PC-3 (cell line): ENCODE results near the gene EMSY. TPM values are rescaled to one million over a fixed set of nuclear protein-coding genes. Genes with fewer than 3 reads are reported as not detected.
A peak's percentile ranks its signal among the peaks of the same experiment; 100 is the strongest.

ENCODE experiments used
- ATAC-seq: fragments of 200-7000 bp; cut with Tn5 transposase; 2 replicates; pipeline ENCODE4 v1.9.1; 2020; ENCODE audit warnings: mild to moderate bottlenecking, moderate library complexity
- BruUV-seq: library from RNA; stranded (reverse); fragments of 400-500 nt; replicated peaks from 2 replicates; lab custom pipeline; 2021; lab: Mats Ljungman, UMichigan
- CTCF ChIA-PET: fragments of 300-600 bp; sonication (Branson Sonifier 250); formaldehyde crosslinking; loops from one replicate; lab custom pipeline; 2022; ENCODE audit warnings: antibody characterized with exemption; lab: Charles Lee
- POLR2A ChIA-PET: fragments of 300-600 bp; sonication (Branson Sonifier 250); formaldehyde crosslinking; loops from one replicate; lab custom pipeline; 2022; ENCODE audit warnings: antibody characterized with exemption; ENCODE audit not compliant: unreplicated experiment; lab: Charles Lee
- DNase-seq: peaks from one replicate; pipeline ENCODE4 v3.0.0-alpha.2; 2015
- H2AFZ ChIP-seq: fragments of 300-600 bp; sonication (generic); 2 replicates; pipeline ENCODE4 v1.6.0; 2016; ENCODE audit warnings: antibody characterized with exemption, low read length
- H3F3A ChIP-seq: fragments of 300-600 bp; sonication (generic); one replicate; pipeline ENCODE4 v1.6.0; 2017; ENCODE audit warnings: antibody characterized with exemption, low read length, control low read depth, mild to moderate bottlenecking; ENCODE audit not compliant: unreplicated experiment
- H3K27ac ChIP-seq: fragments of 300-600 bp; sonication (generic); 2 replicates; pipeline ENCODE4 v1.5.1; 2016; ENCODE audit warnings: mild to moderate bottlenecking, low read length
- H3K27me3 ChIP-seq: fragments of 300-600 bp; sonication (generic); 2 replicates; pipeline ENCODE4 v1.6.1; 2016; ENCODE audit warnings: low read length, mixed read lengths
- H3K36me3 ChIP-seq: fragments of 300-600 bp; sonication (generic); 2 replicates; pipeline ENCODE4 v1.6.1; 2016; ENCODE audit warnings: low read depth, mixed run types, low read length, mixed read lengths
- H3K4me1 ChIP-seq: fragments of 300-600 bp; sonication (generic); 2 replicates; pipeline ENCODE4 v1.5.1; 2016; ENCODE audit warnings: low read length; ENCODE audit not compliant: insufficient read depth
- H3K4me2 ChIP-seq: fragments of 300-600 bp; sonication (generic); 2 replicates; pipeline ENCODE4 v1.6.0; 2016; ENCODE audit warnings: low read length
- H3K4me3 ChIP-seq: fragments of 300-600 bp; sonication (generic); 2 replicates; pipeline ENCODE4 v1.5.1; 2016; ENCODE audit warnings: mild to moderate bottlenecking, low read length, mixed read lengths
- H3K79me2 ChIP-seq: fragments of 300-600 bp; sonication (generic); 2 replicates; pipeline ENCODE4 v1.6.1; 2017; ENCODE audit warnings: low read length, mixed read lengths
- H3K9ac ChIP-seq: fragments of 300-600 bp; sonication (generic); 2 replicates; pipeline ENCODE4 v1.6.0; 2016; ENCODE audit warnings: mild to moderate bottlenecking, low read length
- H3K9me2 ChIP-seq: fragments of 300-600 bp; sonication (generic); replicated peaks from 2 replicates; pipeline ENCODE4 v1.6.1; 2016; ENCODE audit warnings: mixed run types, low read length, mixed read lengths
- H3K9me3 ChIP-seq: fragments of 300-600 bp; sonication (generic); 2 replicates; pipeline ENCODE4 v1.6.1; 2016; ENCODE audit warnings: low read length, mixed read lengths
- H4K20me1 ChIP-seq: fragments of 300-600 bp; sonication (generic); 2 replicates; pipeline ENCODE4 v1.6.1; 2016; ENCODE audit warnings: low read length, mixed read lengths
- CTCF ChIP-seq: fragments of 300-600 bp; sonication (generic); conservative IDR thresholded peaks from 2 replicates; pipeline ENCODE4 v1.5.1; 2017; ENCODE audit warnings: antibody characterized with exemption, low read depth, mild to moderate bottlenecking, low read length
- EZH2 ChIP-seq: fragments of 300-600 bp; sonication (generic); IDR thresholded peaks from one replicate; pipeline ENCODE4 v1.6.1; 2017; ENCODE audit warnings: antibody characterized with exemption, mild to moderate bottlenecking, low read length; ENCODE audit not compliant: unreplicated experiment
- EZH2phosphoT487 ChIP-seq: fragments of 300-600 bp; sonication (generic); IDR thresholded peaks from 2 replicates; pipeline ENCODE4 v1.6.1; 2018; ENCODE audit warnings: mild to moderate bottlenecking, antibody characterized with exemption, low read length, borderline replicate concordance
- intact Hi-C: fragments of 100-400 bp; cut with micrococcal nuclease; formaldehyde crosslinking; loops from 2 replicates; pipeline ENCODE4 v1.9.0; 2023
- total RNA-seq: library from RNA; depleted of rRNA; stranded (reverse); fragments of >200 nt; gene quantifications from 2 replicates; pipeline ENCODE4 v1.2.3, GENCODE V29; 2014

EMSY gene
- total RNA-seq, 1 experiment from 2014 or later: 51.1 TPM

GRCh38 chr11:76455331-76455730 is 10.5 kb downstream of the EMSY start:
- H3K27ac ChIP-seq: no peak overlapping the region
- H3K79me2 ChIP-seq: peaks cover 17% of the 10 kb centered on the region; the same call in 1 of the 2 replicates
- no peak overlapping the region for H3K9ac ChIP-seq
- ChIA-PET CTCF (no interaction called here), POLR2A (no interaction called here)
- H4K20me1 ChIP-seq: no peaks in the 10 kb centered on the region
- no TSS peak for BruUV-seq
- peaks cover 19% of the 10 kb centered on the region for H3K4me1 ChIP-seq
- no peak overlapping the region for H3K4me3 ChIP-seq
- H3K36me3 ChIP-seq: peaks cover 63% of the 10 kb centered on the region; the same call in 1 of the 2 replicates
- H3K4me2 ChIP-seq: peak overlapping the region; percentile 3; the same call in 1 of the 2 replicates
- no peak for DNase-seq
- no peak for ATAC-seq
- no peaks in the 10 kb centered on the region for H3K9me3 ChIP-seq
- no peaks in the 10 kb centered on the region for H3K9me2 ChIP-seq
- H3K27me3 ChIP-seq: no peaks in the 10 kb centered on the region
- H3F3A ChIP-seq: no peaks in the 10 kb centered on the region
- no peak overlapping the region for H2AFZ ChIP-seq
- TF ChIP-seq EZH2phosphoT487 (no peak), CTCF (no peak), EZH2 (no peak)
- intact Hi-C loops: loop anchor here (5.0 kb wide), 1 partner anchor 57 kb away; no protein-coding TSS in a partner anchor

GRCh38 chr11:76455931-76456330 is 11.1 kb downstream of the EMSY start:
- Histone ChIP-seq H3K9me2 (no peaks in the 10 kb centered on the region), H3K36me3 (peaks cover 61% of the 10 kb centered on the region; the same call in 1 of the 2 replicates), H4K20me1 (no peaks in the 10 kb centered on the region), H3K4me2 (peak overlapping the region; percentile 3; the same call in 1 of the 2 replicates), H3K79me2 (peaks cover 15% of the 10 kb centered on the region; the same call in 1 of the 2 replicates), H3K4me3 (no peak overlapping the region), H3F3A (no peaks in the 10 kb centered on the region), H3K27me3 (no peaks in the 10 kb centered on the region), H3K9me3 (no peaks in the 10 kb centered on the region), H3K9ac (no peak overlapping the region), H3K4me1 (peaks cover 19% of the 10 kb centered on the region), H3K27ac (no peak overlapping the region), H2AFZ (no peak overlapping the region)
- intact Hi-C loops: loop anchor here (5.0 kb wide), 1 partner anchor 56 kb away; no protein-coding TSS in a partner anchor
- DNase-seq (no peak), ATAC-seq (peak; percentile 45)
- no peak for TF ChIP-seq EZH2
- TF ChIP-seq CTCF: no peak
- no peak for TF ChIP-seq EZH2phosphoT487
- CTCF ChIA-PET: interaction anchor here (0.7 kb wide), 1 partner anchor 137 kb away, joined by 3 read pairs; no protein-coding TSS in a partner anchor
- POLR2A ChIA-PET: no interaction called here
- no TSS peak for BruUV-seq

- peaks cover 19% of the 10 kb centered on the region for H3K4me1 ChIP-seq
- POLR2A ChIA-PET: no interaction called here
Measured at GRCh38 chr11:76456571-76456970, 11.8 kb downstream of the EMSY start.

More at GRCh38 chr11:76456571-76456970, 11.8 kb downstream of the EMSY start:
- no peak overlapping the region for H3K9ac ChIP-seq
- no peaks in the 10 kb centered on the region for H3K9me2 ChIP-seq
- intact Hi-C loops: loop anchor here (5.0 kb wide), 1 partner anchor 56 kb away; no protein-coding TSS in a partner anchor
- no peak overlapping the region for H3K27ac ChIP-seq
- no peaks in the 10 kb centered on the region for H3F3A ChIP-seq
- TF ChIP-seq CTCF: no peak
- no peak for TF ChIP-seq EZH2phosphoT487
- no peak for TF ChIP-seq EZH2
- DNase-seq (no peak), ATAC-seq (no peak)
- H4K20me1 ChIP-seq: no peaks in the 10 kb centered on the region
- no peaks in the 10 kb centered on the region for H3K27me3 ChIP-seq
- BruUV-seq: no TSS peak
- no peak overlapping the region for H3K4me2 ChIP-seq
- no peak overlapping the region for H3K4me3 ChIP-seq
- no peak overlapping the region for H2AFZ ChIP-seq
- 0 out of 2 replicates have a peak, but pooled peaks cover 11% of the 10 kb centered on the region for H3K79me2 ChIP-seq
- no peaks in the 10 kb centered on the region for H3K9me3 ChIP-seq
- CTCF ChIA-PET: interaction anchor here (0.7 kb wide), 1 partner anchor 137 kb away, joined by 3 read pairs; no protein-coding TSS in a partner anchor
- H3K36me3 ChIP-seq: peaks cover 56% of the 10 kb centered on the region; the same call in 1 of the 2 replicates
